Measurements from ENCODE around the gene DOCK8. TPM values are rescaled to one million over a fixed set of nuclear protein-coding genes. Genes with fewer than 3 reads are reported as not detected.

DOCK8 gene
- total and polyA plus RNA-seq, 2 of the 13 experiments (the other 11 are each of a cell fraction or from before 2014, with no cell fraction given) = 0.28 to 0.38 TPM

DNA sequence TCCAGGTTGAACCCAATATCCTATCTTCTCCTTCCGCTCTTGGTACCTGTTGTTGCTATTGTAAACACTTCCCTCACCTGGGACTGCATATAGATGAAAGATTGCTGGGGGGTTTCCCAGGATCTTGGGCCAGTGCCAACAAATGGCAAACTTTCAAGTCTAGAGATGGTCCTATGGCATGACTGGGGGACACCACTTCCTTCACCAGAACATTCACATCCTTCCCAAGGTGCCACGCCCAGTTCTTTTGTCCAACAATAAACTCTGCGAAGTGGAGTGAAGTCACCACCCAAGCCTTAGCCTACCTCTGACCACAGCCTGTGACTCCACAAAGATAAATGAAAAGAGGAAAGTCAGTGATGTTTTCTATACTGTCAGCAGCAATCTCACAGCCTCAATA, 34.4 kb downstream of the DOCK8 start:
- FAIRE-seq = no peak
- WGBS (ENCODE audit: low lambda C conversion rate) = 89% methylated on average over 3 of the region's 3 CpGs

More for the DNA sequence above, 34.4 kb downstream of the DOCK8 start:
- H2AFZ ChIP-seq (ENCODE audit: low read length) = no peak overlapping the region
- ChIA-PET POLR2A (no interaction called here), CTCF (ENCODE audit: low intra/inter-chr PET ratio, low total read pairs) (no interaction called here)
- no TSS peak for BruUV-seq (replicated peaks)
- no peak overlapping the region for H3K4me3 ChIP-seq (replicated peaks in 1 of 3; ENCODE audit: insufficient read depth in 1 of 3, low read depth in 2 of 3, low read length in 3 of 3)
- intact Hi-C loops (cut with micrococcal nuclease; ENCODE audit: unreplicated experiment) = no loop called here
- no peak overlapping the region for H3K9ac ChIP-seq (ENCODE audit: insufficient read depth, low read depth, low read length)
- H3K27ac ChIP-seq (ENCODE audit: extremely low read length, insufficient read depth, low read length) = no peak overlapping the region
- no peaks in the 10 kb centered on the region for H3K36me3 ChIP-seq (replicated peaks in 1 of 2; ENCODE audit: control insufficient read depth in 1 of 2, insufficient read depth in 2 of 2, low read length in 2 of 2)
- no peaks in the 10 kb centered on the region for H3K4me1 ChIP-seq (ENCODE audit: insufficient read depth, low read length)
- DNase-seq (ENCODE audit: low spot score) (no peak), ATAC-seq (no peak)
- no peaks in the 10 kb centered on the region for H3K79me2 ChIP-seq (ENCODE audit: insufficient read depth, low read length)
- H3K4me2 ChIP-seq (ENCODE audit: low read depth, low read length) = no peak overlapping the region
- in situ Hi-C loops (cut with HindIII; ENCODE audit: extremely low pct_ligation_motif_present, low pct_unique_long_range_greater_than_20kb) = no loop called here
- TF ChIP-seq RARA (CRISPR knock-in tag; IDR thresholded peaks at IDR 0.05) (no peak), PRPF4 (IDR thresholded peaks at IDR 0.05; ENCODE audit: low read depth, low read length, poor library complexity, severe bottlenecking) (no peak), ZNF619 (CRISPR knock-in tag; IDR thresholded peaks at IDR 0.05) (no peak), RBAK (CRISPR knock-in tag; IDR thresholded peaks at IDR 0.05) (no peak), SMARCC2 (IDR thresholded peaks at IDR 0.05) (no peak)
- TF ChIP-seq, protein P1, sequence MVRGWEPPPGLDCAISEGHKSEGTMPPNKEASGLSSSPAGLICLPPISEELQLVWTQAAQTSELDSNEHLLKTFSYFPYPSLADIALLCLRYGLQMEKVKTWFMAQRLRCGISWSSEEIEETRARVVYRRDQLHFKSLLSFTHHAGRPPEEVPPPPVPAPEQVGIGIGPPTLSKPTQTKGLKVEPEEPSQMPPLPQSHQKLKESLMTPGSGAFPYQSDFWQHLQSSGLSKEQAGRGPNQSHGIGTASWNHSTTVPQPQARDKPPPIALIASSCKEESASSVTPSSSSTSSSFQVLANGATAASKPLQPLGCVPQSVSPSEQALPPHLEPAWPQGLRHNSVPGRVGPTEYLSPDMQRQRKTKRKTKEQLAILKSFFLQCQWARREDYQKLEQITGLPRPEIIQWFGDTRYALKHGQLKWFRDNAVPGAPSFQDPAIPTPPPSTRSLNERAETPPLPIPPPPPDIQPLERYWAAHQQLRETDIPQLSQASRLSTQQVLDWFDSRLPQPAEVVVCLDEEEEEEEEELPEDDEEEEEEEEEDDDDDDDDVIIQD (CRISPR knock-in tag; IDR thresholded peaks at IDR 0.05; ENCODE audit: low read depth) = no peak
- TF ChIP-seq, protein P2, sequence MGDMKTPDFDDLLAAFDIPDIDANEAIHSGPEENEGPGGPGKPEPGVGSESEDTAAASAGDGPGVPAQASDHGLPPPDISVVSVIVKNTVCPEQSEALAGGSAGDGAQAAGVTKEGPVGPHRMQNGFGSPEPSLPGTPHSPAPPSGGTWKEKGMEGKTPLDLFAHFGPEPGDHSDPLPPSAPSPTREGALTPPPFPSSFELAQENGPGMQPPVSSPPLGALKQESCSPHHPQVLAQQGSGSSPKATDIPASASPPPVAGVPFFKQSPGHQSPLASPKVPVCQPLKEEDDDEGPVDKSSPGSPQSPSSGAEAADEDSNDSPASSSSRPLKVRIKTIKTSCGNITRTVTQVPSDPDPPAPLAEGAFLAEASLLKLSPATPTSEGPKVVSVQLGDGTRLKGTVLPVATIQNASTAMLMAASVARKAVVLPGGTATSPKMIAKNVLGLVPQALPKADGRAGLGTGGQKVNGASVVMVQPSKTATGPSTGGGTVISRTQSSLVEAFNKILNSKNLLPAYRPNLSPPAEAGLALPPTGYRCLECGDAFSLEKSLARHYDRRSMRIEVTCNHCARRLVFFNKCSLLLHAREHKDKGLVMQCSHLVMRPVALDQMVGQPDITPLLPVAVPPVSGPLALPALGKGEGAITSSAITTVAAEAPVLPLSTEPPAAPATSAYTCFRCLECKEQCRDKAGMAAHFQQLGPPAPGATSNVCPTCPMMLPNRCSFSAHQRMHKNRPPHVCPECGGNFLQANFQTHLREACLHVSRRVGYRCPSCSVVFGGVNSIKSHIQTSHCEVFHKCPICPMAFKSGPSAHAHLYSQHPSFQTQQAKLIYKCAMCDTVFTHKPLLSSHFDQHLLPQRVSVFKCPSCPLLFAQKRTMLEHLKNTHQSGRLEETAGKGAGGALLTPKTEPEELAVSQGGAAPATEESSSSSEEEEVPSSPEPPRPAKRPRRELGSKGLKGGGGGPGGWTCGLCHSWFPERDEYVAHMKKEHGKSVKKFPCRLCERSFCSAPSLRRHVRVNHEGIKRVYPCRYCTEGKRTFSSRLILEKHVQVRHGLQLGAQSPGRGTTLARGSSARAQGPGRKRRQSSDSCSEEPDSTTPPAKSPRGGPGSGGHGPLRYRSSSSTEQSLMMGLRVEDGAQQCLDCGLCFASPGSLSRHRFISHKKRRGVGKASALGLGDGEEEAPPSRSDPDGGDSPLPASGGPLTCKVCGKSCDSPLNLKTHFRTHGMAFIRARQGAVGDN (CRISPR knock-in tag; IDR thresholded peaks at IDR 0.05) = no peak
- TF ChIP-seq, protein P3, sequence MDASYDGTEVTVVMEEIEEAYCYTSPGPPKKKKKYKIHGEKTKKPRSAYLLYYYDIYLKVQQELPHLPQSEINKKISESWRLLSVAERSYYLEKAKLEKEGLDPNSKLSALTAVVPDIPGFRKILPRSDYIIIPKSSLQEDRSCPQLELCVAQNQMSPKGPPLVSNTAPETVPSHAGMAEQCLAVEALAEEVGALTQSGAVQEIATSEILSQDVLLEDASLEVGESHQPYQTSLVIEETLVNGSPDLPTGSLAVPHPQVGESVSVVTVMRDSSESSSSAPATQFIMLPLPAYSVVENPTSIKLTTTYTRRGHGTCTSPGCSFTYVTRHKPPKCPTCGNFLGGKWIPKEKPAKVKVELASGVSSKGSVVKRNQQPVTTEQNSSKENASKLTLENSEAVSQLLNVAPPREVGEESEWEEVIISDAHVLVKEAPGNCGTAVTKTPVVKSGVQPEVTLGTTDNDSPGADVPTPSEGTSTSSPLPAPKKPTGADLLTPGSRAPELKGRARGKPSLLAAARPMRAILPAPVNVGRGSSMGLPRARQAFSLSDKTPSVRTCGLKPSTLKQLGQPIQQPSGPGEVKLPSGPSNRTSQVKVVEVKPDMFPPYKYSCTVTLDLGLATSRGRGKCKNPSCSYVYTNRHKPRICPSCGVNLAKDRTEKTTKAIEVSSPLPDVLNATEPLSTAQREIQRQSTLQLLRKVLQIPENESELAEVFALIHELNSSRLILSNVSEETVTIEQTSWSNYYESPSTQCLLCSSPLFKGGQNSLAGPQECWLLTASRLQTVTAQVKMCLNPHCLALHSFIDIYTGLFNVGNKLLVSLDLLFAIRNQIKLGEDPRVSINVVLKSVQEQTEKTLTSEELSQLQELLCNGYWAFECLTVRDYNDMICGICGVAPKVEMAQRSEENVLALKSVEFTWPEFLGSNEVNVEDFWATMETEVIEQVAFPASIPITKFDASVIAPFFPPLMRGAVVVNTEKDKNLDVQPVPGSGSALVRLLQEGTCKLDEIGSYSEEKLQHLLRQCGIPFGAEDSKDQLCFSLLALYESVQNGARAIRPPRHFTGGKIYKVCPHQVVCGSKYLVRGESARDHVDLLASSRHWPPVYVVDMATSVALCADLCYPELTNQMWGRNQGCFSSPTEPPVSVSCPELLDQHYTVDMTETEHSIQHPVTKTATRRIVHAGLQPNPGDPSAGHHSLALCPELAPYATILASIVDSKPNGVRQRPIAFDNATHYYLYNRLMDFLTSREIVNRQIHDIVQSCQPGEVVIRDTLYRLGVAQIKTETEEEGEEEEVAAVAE (CRISPR knock-in tag; IDR thresholded peaks at IDR 0.05; ENCODE audit: borderline replicate concordance) = no peak
- TF ChIP-seq, protein P4, sequence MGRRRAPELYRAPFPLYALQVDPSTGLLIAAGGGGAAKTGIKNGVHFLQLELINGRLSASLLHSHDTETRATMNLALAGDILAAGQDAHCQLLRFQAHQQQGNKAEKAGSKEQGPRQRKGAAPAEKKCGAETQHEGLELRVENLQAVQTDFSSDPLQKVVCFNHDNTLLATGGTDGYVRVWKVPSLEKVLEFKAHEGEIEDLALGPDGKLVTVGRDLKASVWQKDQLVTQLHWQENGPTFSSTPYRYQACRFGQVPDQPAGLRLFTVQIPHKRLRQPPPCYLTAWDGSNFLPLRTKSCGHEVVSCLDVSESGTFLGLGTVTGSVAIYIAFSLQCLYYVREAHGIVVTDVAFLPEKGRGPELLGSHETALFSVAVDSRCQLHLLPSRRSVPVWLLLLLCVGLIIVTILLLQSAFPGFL (CRISPR knock-in tag; IDR thresholded peaks at IDR 0.05) = no peak
- H3K27me3 ChIP-seq (ENCODE audit: control insufficient read depth in 1 of 2, insufficient read depth in 2 of 2, low read length in 2 of 2) = no peaks in the 10 kb centered on the region
- H3K9me3 ChIP-seq (ENCODE audit: low read length) = no peaks in the 10 kb centered on the region
- H4K20me1 ChIP-seq (ENCODE audit: insufficient read depth, low read length) = no peaks in the 10 kb centered on the region
